Lower lobe of right lung (tissue), 2 donors: Measurements from ENCODE around the gene NELFE. TPM values are rescaled to one million over a fixed set of nuclear protein-coding genes. Genes with fewer than 3 reads are reported as not detected.
"Not testable (repeated sequence)": the region's sequence is repeated elsewhere in the genome, so short reads cannot be mapped to it uniquely, and the experiment has no call there.

Source experiments
- ATAC-seq, 2 donors: fragments of 200-7000 bp; cut with Tn5 transposase; one replicate each; pipeline ENCODE4 v1.9.1; 2020 to 2022; ENCODE audit warnings: mild to moderate bottlenecking in 2 of 2, moderate library complexity in 2 of 2
- DNase-seq: peaks from one replicate; pipeline ENCODE4 v3.0.0-alpha.2; 2020
- H3K27ac ChIP-seq: fragments of 200-600 bp; one replicate; pipeline ENCODE4 v1.8.0; 2022
- H3K27me3 ChIP-seq: fragments of 200-600 bp; one replicate; pipeline ENCODE4 v1.8.0; 2022; ENCODE audit warnings: low read depth
- H3K36me3 ChIP-seq: fragments of 200-600 bp; one replicate; pipeline ENCODE4 v1.8.0; 2022; ENCODE audit warnings: mild to moderate bottlenecking
- H3K4me1 ChIP-seq: fragments of 200-600 bp; one replicate; pipeline ENCODE4 v1.8.0; 2022
- H3K4me3 ChIP-seq: fragments of 200-600 bp; one replicate; pipeline ENCODE4 v1.8.0; 2022; ENCODE audit warnings: mild to moderate bottlenecking
- H3K9me3 ChIP-seq: fragments of 200-600 bp; one replicate; pipeline ENCODE4 v1.8.0; 2022
- CTCF ChIP-seq: fragments of 200-600 bp; IDR thresholded peaks from one replicate; pipeline ENCODE4 v1.8.0; 2022; ENCODE audit warnings: antibody characterized with exemption, mild to moderate bottlenecking
- intact Hi-C: fragments of 100-400 bp; cut with DNase I; formaldehyde crosslinking; loops from one replicate; pipeline ENCODE4 v1.11.0; 2022
- microRNA-seq: library from miRNA; unstranded; fragments of <30 nt; microRNA quantifications from one replicate; pipeline ENCODE4 v1.2.0, GENCODE V29; 2020; ENCODE audit warnings: borderline number of aligned reads
- total RNA-seq: library from RNA; stranded (reverse); fragmentation: NEBNext Ultra II Directional; extraction: Animal tissue kit (Norgen Biotek cat#: 25700); gene quantifications from one replicate; pipeline ENCODE4 v1.2.1, GENCODE V29; 2021
- donor health status: DM: no; HTN: yes; CAD: no; lungs with severe emphysema.

NELFE gene
- total RNA-seq, 1 donor from 2014 or later = 47.0 TPM

GRCh38 chr6:31907158-31907813, 51.5 kb downstream of the NELFE start:
- intact Hi-C loops = no loop called here
- Histone ChIP-seq H3K9me3 (no peaks in the 10 kb centered on the region), H3K27ac (no peak overlapping the region), H3K4me1 (peaks cover 21% of the 10 kb centered on the region), H3K27me3 (no peaks in the 10 kb centered on the region), H3K4me3 (no peak overlapping the region), H3K36me3 (no peaks in the 10 kb centered on the region)
- no peak for TF ChIP-seq CTCF
- ATAC-seq (peak; percentile 81 to 86), DNase-seq (no peak)

- intact Hi-C loops, H3K27me3 ChIP-seq, H3K9me3 ChIP-seq, DNase-seq, H3K4me3 ChIP-seq, ATAC-seq, H3K36me3 ChIP-seq: not testable (repeated sequence)
- peaks cover 22% of the 10 kb centered on the region for H3K4me1 ChIP-seq
- H3K27ac ChIP-seq = peak overlapping the region; percentile 18
Observed at GRCh38 chr6:31906727-31907126, 52.0 kb downstream of the NELFE start.

- no peak for TF ChIP-seq CTCF
- intact Hi-C loops = no loop called here
- Histone ChIP-seq H3K27ac (peak overlapping the region; percentile 18), H3K36me3 (no peaks in the 10 kb centered on the region), H3K4me1 (peaks cover 25% of the 10 kb centered on the region), H3K9me3 (no peaks in the 10 kb centered on the region), H3K27me3 (no peaks in the 10 kb centered on the region), H3K4me3 (no peak overlapping the region)
- no peak for DNase-seq
- ATAC-seq = no peak
Observed at GRCh38 chr6:31906122-31906521, 52.6 kb downstream of the NELFE start.

GRCh38 chr6:31905041-31905440, 53.7 kb downstream of the NELFE start:
- peaks cover 29% of the 10 kb centered on the region for H3K4me1 ChIP-seq
- H3K27ac ChIP-seq = no peak overlapping the region
- H3K36me3 ChIP-seq = no peaks in the 10 kb centered on the region
- intact Hi-C loops = no loop called here
- ATAC-seq (no peak), DNase-seq (no peak)
- H3K9me3 ChIP-seq = no peaks in the 10 kb centered on the region
- TF ChIP-seq CTCF = no peak
- H3K27me3 ChIP-seq = no peaks in the 10 kb centered on the region
- H3K4me3 ChIP-seq = no peak overlapping the region

- no peak overlapping the region for H3K4me3 ChIP-seq
- intact Hi-C loops = no loop called here
- no peaks in the 10 kb centered on the region for H3K9me3 ChIP-seq
Observed at GRCh38 chr6:31903957-31904356, 54.8 kb downstream of the NELFE start.

More at GRCh38 chr6:31903957-31904356, 54.8 kb downstream of the NELFE start:
- H3K27ac ChIP-seq = no peak overlapping the region
- peaks cover 36% of the 10 kb centered on the region for H3K4me1 ChIP-seq
- no peaks in the 10 kb centered on the region for H3K27me3 ChIP-seq
- no peaks in the 10 kb centered on the region for H3K36me3 ChIP-seq
- DNase-seq = no peak
- TF ChIP-seq CTCF = no peak
- ATAC-seq = no peak

Small RNA genes lying within 50 kb of the gene (microRNA-seq; reads per million reads assigned to microRNA genes)
- gene MIR1236 = not detected

Other genes starting within 250 kb of the NELFE start
- gene LY6G6D, start 243.6 kb downstream of the NELFE start, total RNA-seq = not detected
- not detected for gene LY6G6C, start 237.2 kb downstream of the NELFE start, total RNA-seq
- gene MPIG6B, start 235.6 kb downstream of the NELFE start, total RNA-seq = 2.6 TPM
- 67.0 TPM for gene DDAH2, start 229.7 kb downstream of the NELFE start, total RNA-seq
- gene CLIC1, start 222.4 kb downstream of the NELFE start, total RNA-seq = 310 TPM
- gene MSH5, start 219.0 kb downstream of the NELFE start, total RNA-seq = 14.9 TPM
- gene SAPCD1, start 196.3 kb downstream of the NELFE start, total RNA-seq = 1.2 TPM
- 4.2 TPM for gene VWA7, start 181.6 kb downstream of the NELFE start, total RNA-seq
- 44.1 TPM for gene VARS1, start 163.2 kb downstream of the NELFE start, total RNA-seq
- gene LSM2, start 152.0 kb downstream of the NELFE start, total RNA-seq = 30.5 TPM
- gene HSPA1L, start 143.7 kb downstream of the NELFE start, total RNA-seq = 2.5 TPM
- 230 TPM for gene HSPA1A, start 143.4 kb downstream of the NELFE start, total RNA-seq
- gene HSPA1B, start 131.2 kb downstream of the NELFE start, total RNA-seq = 122 TPM
- 70.5 TPM for gene NEU1, start 96.2 kb downstream of the NELFE start, total RNA-seq
- gene SLC44A4, start 80.0 kb downstream of the NELFE start, total RNA-seq = 53.7 TPM
- 46.0 TPM for gene EHMT2, start 61.3 kb downstream of the NELFE start, total RNA-seq
- 5.1 TPM for gene ZBTB12, start 56.9 kb downstream of the NELFE start, total RNA-seq
- gene C2, start 31.3 kb downstream of the NELFE start, total RNA-seq = 311 TPM
- 85.6 TPM for gene CFB, start 12.9 kb downstream of the NELFE start, total RNA-seq
- gene SKIC2, start 204 bp upstream of the NELFE start, total RNA-seq = 64.2 TPM
- 16.5 TPM for gene DXO, start 13.2 kb upstream of the NELFE start, total RNA-seq
- 175 TPM for gene C4A, start 23.1 kb upstream of the NELFE start, total RNA-seq
- gene C4B, start 55.8 kb upstream of the NELFE start, total RNA-seq = 162 TPM
- 1.1 TPM for gene CYP21A2, start 79.4 kb upstream of the NELFE start, total RNA-seq
- gene TNXB, start 150.4 kb upstream of the NELFE start, total RNA-seq = 120 TPM
- gene ATF6B, start 169.3 kb upstream of the NELFE start, total RNA-seq = 83.7 TPM
- 5.8 TPM for gene FKBPL, start 171.3 kb upstream of the NELFE start, total RNA-seq
- 1.2 TPM for gene PRRT1, start 193.0 kb upstream of the NELFE start, total RNA-seq
- gene PPT2, start 195.2 kb upstream of the NELFE start, total RNA-seq = 13.7 TPM
- gene EGFL8, start 205.6 kb upstream of the NELFE start, total RNA-seq = 13.4 TPM
- gene AGPAT1, start 217.1 kb upstream of the NELFE start, total RNA-seq = 51.2 TPM
- gene RNF5, start 219.4 kb upstream of the NELFE start, total RNA-seq = 44.9 TPM
- 882 TPM for gene AGER, start 225.3 kb upstream of the NELFE start, total RNA-seq
- 89.2 TPM for gene PBX2, start 231.2 kb upstream of the NELFE start, total RNA-seq
- 76.2 TPM for gene GPSM3, start 233.7 kb upstream of the NELFE start, total RNA-seq